Glutamatergic neuron (in vitro differentiated cells): ENCODE data around the gene ADGRF4. TPM values are rescaled to one million over a fixed set of nuclear protein-coding genes. Genes with fewer than 3 reads are reported as not detected.

ENCODE experiments used
- DNase-seq: peaks from one replicate; pipeline ENCODE4 v3.0.0; 2022
- H3K27ac Mint-ChIP-seq: one replicate; pipeline ENCODE4 v1.8.0; 2020; ENCODE audit warnings: mild to moderate bottlenecking, mixed read lengths, inconsistent platforms; ENCODE audit not compliant: unreplicated experiment
- H3K27me3 Mint-ChIP-seq: one replicate; pipeline ENCODE4 v1.8.0; 2020; ENCODE audit warnings: mild to moderate bottlenecking, moderate library complexity, mixed read lengths, inconsistent platforms; ENCODE audit not compliant: unreplicated experiment
- H3K36me3 Mint-ChIP-seq: one replicate; pipeline ENCODE4 v1.8.0; 2020; ENCODE audit warnings: mild to moderate bottlenecking, mixed read lengths, inconsistent platforms; ENCODE audit not compliant: unreplicated experiment
- H3K4me1 Mint-ChIP-seq: one replicate; pipeline ENCODE4 v1.8.0; 2020; ENCODE audit warnings: mild to moderate bottlenecking, low read depth, mixed read lengths, inconsistent platforms; ENCODE audit not compliant: unreplicated experiment
- H3K4me3 Mint-ChIP-seq: one replicate; pipeline ENCODE4 v1.8.0; 2020; ENCODE audit warnings: mild to moderate bottlenecking, mixed read lengths, inconsistent platforms; ENCODE audit not compliant: unreplicated experiment
- H3K9me3 Mint-ChIP-seq: one replicate; pipeline ENCODE4 v1.8.0; 2020; ENCODE audit warnings: mild to moderate bottlenecking, moderate library complexity, mixed read lengths, inconsistent platforms; ENCODE audit not compliant: unreplicated experiment
- long read RNA-seq: library from polyadenylated mRNA; unstranded; transcript quantifications from one replicate; pipeline ENCODE4 v2.0.0, GENCODE V29; 2020; ENCODE audit not compliant: unreplicated experiment
- total RNA-seq: library from RNA; stranded (reverse); fragmentation: NEBNext Ultra II Directional; extraction: Animal tissue kit (Norgen Biotek cat#: 25700); gene quantifications from one replicate; pipeline ENCODE4 v1.2.1, GENCODE V29; 2021; ENCODE audit not compliant: unreplicated experiment
- TF ChIP-seq, protein P1 (sequence below): fragments of 200-600 bp; sonication (generic); IDR thresholded peaks from one replicate; pipeline ENCODE4 v1.5.0; 2021; ENCODE audit not compliant: partially characterized antibody, unreplicated experiment

ADGRF4 gene, protein sequence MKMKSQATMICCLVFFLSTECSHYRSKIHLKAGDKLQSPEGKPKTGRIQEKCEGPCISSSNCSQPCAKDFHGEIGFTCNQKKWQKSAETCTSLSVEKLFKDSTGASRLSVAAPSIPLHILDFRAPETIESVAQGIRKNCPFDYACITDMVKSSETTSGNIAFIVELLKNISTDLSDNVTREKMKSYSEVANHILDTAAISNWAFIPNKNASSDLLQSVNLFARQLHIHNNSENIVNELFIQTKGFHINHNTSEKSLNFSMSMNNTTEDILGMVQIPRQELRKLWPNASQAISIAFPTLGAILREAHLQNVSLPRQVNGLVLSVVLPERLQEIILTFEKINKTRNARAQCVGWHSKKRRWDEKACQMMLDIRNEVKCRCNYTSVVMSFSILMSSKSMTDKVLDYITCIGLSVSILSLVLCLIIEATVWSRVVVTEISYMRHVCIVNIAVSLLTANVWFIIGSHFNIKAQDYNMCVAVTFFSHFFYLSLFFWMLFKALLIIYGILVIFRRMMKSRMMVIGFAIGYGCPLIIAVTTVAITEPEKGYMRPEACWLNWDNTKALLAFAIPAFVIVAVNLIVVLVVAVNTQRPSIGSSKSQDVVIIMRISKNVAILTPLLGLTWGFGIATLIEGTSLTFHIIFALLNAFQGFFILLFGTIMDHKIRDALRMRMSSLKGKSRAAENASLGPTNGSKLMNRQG
- not detected for total RNA-seq
- long read RNA-seq = 0 reads

DNA sequence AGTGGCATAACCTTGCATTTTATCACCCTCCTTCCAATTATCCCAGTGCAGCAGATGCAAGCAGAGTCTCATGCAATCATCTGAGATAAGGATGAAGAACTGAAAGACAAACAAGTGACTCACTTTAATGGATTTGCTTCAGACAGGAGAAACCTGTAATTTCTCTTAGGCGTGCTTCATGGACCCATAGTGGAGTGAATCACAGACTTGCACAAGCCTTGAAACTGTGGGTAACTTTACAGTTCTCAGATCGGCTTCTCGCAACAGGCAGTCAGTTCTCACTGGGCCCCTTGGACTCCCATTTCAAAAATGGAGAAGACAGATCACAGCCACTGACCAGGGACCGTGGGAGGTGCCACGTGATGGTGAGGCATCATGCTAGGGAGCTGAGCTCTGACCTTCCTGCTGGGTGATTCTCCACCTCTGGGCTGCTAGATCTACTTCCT is at the start of gene ADGRF4:
Gene ADGRF4 (plus strand): TSS at position 239 of the 446 bp plus-strand sequence. CDS start 8,666 bp downstream, outside the sequence.
- Mint-ChIP-seq H3K36me3 (no peaks in the 10 kb centered on the region), H3K27me3 (peaks cover 1% of the 10 kb centered on the region), H3K27ac (no peak within 1 kb of the TSS), H3K4me3 (no peak within 1 kb of the TSS), H3K4me1 (peaks cover 3% of the 10 kb centered on the region), H3K9me3 (no peaks in the 10 kb centered on the region)
- TF ChIP-seq, protein P1, sequence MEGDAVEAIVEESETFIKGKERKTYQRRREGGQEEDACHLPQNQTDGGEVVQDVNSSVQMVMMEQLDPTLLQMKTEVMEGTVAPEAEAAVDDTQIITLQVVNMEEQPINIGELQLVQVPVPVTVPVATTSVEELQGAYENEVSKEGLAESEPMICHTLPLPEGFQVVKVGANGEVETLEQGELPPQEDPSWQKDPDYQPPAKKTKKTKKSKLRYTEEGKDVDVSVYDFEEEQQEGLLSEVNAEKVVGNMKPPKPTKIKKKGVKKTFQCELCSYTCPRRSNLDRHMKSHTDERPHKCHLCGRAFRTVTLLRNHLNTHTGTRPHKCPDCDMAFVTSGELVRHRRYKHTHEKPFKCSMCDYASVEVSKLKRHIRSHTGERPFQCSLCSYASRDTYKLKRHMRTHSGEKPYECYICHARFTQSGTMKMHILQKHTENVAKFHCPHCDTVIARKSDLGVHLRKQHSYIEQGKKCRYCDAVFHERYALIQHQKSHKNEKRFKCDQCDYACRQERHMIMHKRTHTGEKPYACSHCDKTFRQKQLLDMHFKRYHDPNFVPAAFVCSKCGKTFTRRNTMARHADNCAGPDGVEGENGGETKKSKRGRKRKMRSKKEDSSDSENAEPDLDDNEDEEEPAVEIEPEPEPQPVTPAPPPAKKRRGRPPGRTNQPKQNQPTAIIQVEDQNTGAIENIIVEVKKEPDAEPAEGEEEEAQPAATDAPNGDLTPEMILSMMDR = no peak
- no peak for DNase-seq

DNA sequence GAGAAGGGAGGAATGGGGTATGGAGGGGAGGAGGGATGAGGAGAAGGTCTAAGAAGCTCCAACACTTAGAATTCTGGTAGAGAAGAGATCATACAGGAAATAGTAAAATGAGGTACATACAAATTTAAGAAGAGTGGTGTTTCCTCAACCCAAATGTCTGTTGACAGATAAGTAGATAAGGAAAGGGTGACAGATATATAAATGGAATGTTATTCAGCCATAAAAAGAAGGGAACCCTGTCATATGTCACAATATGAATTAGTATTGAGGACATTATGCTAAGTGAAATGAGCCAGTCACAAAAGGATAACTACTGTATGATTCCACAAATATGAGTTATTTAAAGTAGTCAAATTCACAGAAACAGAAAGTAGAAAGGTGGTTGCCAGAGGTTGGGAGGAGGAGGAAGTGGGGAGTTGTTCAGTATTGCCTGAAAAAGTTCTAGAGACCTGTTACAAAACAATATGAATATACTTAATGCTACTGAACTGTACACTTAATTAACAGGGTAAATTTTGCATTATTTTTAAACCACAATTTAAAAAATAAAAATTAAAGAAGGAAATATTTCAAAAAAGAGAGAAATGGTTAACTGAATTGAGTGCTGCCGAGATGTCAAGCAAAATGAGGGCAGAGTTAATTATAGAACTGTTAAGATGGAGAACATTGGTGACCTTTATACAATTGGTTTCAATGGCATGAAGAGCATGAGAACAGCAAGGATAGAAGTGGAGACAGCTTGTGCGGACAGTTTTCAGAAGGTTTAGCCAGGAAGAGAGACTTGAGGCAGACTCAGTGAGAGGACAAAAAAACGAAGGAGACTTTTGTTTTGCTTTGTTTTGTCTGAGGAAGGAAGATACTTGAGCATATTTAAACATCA is 47.6 kb upstream of the ADGRF4 start:
- Mint-ChIP-seq H3K27me3 (no peaks in the 10 kb centered on the region), H3K9me3 (no peaks in the 10 kb centered on the region), H3K27ac (no peak overlapping the region), H3K4me3 (no peak overlapping the region), H3K36me3 (no peaks in the 10 kb centered on the region), H3K4me1 (no peaks in the 10 kb centered on the region)
- TF ChIP-seq, protein P1 = no peak
- no peak for DNase-seq

DNA sequence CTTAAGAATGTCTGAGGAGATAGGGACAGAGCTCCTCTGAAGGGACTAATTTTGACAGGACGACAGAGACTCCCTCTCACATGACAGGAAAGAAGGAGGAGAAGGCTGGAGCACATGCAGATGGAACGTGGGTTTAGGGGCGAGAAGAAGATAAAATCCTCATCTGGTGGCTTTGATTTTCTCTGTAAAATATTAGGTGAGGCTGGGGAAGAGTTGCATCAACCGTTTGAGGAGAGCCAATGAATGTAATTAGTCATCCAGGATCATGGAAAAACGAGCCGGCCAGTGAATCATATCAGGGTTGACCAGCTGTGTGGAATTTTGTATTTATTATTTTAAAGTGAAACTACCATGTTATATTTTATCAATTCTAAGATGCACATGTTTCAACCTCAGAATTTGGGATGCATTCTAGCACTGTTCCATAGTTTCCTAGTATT is 46.9 kb upstream of the ADGRF4 start:
- TF ChIP-seq, protein P1 = no peak
- Mint-ChIP-seq H3K9me3 (no peaks in the 10 kb centered on the region), H3K36me3 (no peaks in the 10 kb centered on the region), H3K4me1 (no peaks in the 10 kb centered on the region), H3K4me3 (no peak overlapping the region), H3K27me3 (no peaks in the 10 kb centered on the region), H3K27ac (no peak overlapping the region)
- DNase-seq = no peak

DNA sequence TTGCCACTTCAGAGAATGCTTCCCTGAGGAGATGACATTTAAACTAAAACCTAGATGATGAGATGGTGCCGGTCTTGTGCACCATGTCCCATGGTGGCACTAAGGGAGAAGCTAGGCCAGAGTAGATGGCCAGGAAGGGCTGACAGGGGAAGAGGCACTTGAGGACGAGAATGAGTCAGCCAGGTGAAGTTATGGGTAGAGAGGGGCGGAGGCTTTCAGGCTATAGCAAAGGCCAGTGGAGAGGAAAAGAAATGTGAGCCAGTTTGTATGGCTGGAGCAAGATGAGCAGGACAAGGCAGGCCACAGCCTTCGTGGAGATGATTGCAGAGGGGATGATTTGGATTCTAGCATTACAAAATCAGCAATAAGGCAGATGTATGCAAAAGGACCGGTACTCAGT is 44.7 kb upstream of the ADGRF4 start:
- TF ChIP-seq, protein P1 = no peak
- H3K4me1 Mint-ChIP-seq = no peaks in the 10 kb centered on the region
- no peaks in the 10 kb centered on the region for H3K36me3 Mint-ChIP-seq
- no peak overlapping the region for H3K27ac Mint-ChIP-seq
- DNase-seq = no peak
- no peaks in the 10 kb centered on the region for H3K9me3 Mint-ChIP-seq
- H3K4me3 Mint-ChIP-seq = no peak overlapping the region
- no peaks in the 10 kb centered on the region for H3K27me3 Mint-ChIP-seq
